Gastroesophageal sphincter (tissue), 4 donors: ENCODE results near the gene DYRK1A. TPM values are rescaled to one million over a fixed set of nuclear protein-coding genes. Genes with fewer than 3 reads are reported as not detected.

Experiments
- ATAC-seq: fragments of 150-250 bp; one replicate; pipeline ENCODE4 v1.9.1; 2016; ENCODE audit warnings: mild to moderate bottlenecking, moderate library complexity
- H3K27ac ChIP-seq, 4 donors: fragments of 200-600 bp; sonication (generic) in 3 of 4; 1 replicate in 3 of 4; 2 replicates in 1 of 4; pipeline ENCODE4 v1.5.1; 2016 to 2019
- H3K27me3 ChIP-seq: fragments of 200-600 bp; sonication (generic); one replicate; pipeline ENCODE4 v1.5.1; 2019
- H3K36me3 ChIP-seq, 2 donors: fragments of 200-600 bp; sonication (generic); one replicate each; pipeline ENCODE4 v1.5.1; 2019; ENCODE audit warnings: control low read depth in 1 of 2
- H3K4me1 ChIP-seq, 3 donors: fragments of 200-600 bp; sonication (generic); 1 replicate in 2 of 3; 2 replicates in 1 of 3; pipeline ENCODE4 v1.5.1; 2016 to 2019; ENCODE audit warnings: control low read depth in 2 of 3
- H3K4me3 ChIP-seq, 2 donors: fragments of 200-600 bp; sonication (generic); one replicate each; pipeline ENCODE4 v1.5.1; 2019; ENCODE audit warnings: mild to moderate bottlenecking in 1 of 2, moderate library complexity in 1 of 2
- H3K9me3 ChIP-seq, 3 donors: fragments of 200-600 bp; sonication (generic); one replicate each; pipeline ENCODE4 v1.5.1; 2017 to 2019; ENCODE audit warnings: control low read depth in 2 of 3
- EP300 ChIP-seq: sonication (generic); formaldehyde crosslinking; IDR thresholded peaks from one replicate; pipeline ENCODE4 v1.6.1; 2017; ENCODE audit warnings: antibody characterized with exemption, mild to moderate bottlenecking
- POLR2A ChIP-seq, 2 donors: fragments of 450-650 bp; IDR thresholded peaks; one replicate each; pipeline ENCODE4 v1.6.1; 2017; ENCODE audit warnings: antibody characterized with exemption in 2 of 2, mild to moderate bottlenecking in 2 of 2, moderate library complexity in 1 of 2
- POLR2AphosphoS5 ChIP-seq: sonication (generic); formaldehyde crosslinking; IDR thresholded peaks from one replicate; pipeline ENCODE4 v1.6.1; 2017; ENCODE audit warnings: antibody characterized with exemption
- WGBS, 2 donors: methylation state at CpG; one replicate each; pipeline ENCODE4 v1.1.5; 2018; ENCODE audit warnings: low coverage in 1 of 2; 5-methylcytosine and 5-hydroxymethylcytosine counted together
- total RNA-seq, 4 donors: library from RNA; depleted of rRNA; stranded (reverse); fragments of >200 nt; gene quantifications; one replicate each; pipeline ENCODE4 v1.1.0, GENCODE V29; 2016
- TF ChIP-seq, protein P1 (sequence below), 4 experiments: fragments of 200-600 bp in 2 of 4; fragments of 450-650 bp in 2 of 4; sonication (generic) in 1 of 4; IDR thresholded peaks; one replicate each; pipeline ENCODE4 v1.5.1; 2017 to 2019; ENCODE audit warnings: antibody characterized with exemption in 4 of 4, mild to moderate bottlenecking in 2 of 4, moderate library complexity in 2 of 4

The DYRK1A gene
- total RNA-seq, 4 donors from 2014 or later: 85.1 to 102 (median 94.0) TPM

DNA sequence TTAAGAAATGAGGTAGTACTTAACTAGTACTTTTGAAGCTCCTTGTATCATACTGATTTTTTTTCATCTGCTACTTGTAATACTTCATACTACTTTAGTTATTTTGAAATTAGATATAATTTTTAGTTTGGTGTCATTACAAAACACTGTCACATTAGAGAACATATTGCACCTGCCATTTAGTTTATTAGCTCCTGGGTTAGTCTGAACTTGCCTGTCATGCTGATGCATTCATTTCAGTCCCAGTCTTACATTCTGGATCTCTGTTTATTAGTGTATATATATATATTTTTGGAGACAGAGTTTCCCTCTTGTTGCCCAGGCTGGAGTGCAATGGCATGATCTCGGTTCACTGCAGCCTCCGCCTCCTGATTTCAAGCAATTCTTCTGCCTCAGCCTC is 50.3 kb downstream of the DYRK1A start:
- Histone ChIP-seq H3K27ac (no peak overlapping the region), H3K27me3 (no peaks in the 10 kb centered on the region), H3K36me3 (no peaks in the 10 kb centered on the region), H3K4me1 (peaks cover 12 to 97% (median 14%) of the 10 kb centered on the region in 3 donors), H3K4me3 (no peak overlapping the region), H3K9me3 (no peaks in the 10 kb centered on the region)
- TF ChIP-seq, protein P1, sequence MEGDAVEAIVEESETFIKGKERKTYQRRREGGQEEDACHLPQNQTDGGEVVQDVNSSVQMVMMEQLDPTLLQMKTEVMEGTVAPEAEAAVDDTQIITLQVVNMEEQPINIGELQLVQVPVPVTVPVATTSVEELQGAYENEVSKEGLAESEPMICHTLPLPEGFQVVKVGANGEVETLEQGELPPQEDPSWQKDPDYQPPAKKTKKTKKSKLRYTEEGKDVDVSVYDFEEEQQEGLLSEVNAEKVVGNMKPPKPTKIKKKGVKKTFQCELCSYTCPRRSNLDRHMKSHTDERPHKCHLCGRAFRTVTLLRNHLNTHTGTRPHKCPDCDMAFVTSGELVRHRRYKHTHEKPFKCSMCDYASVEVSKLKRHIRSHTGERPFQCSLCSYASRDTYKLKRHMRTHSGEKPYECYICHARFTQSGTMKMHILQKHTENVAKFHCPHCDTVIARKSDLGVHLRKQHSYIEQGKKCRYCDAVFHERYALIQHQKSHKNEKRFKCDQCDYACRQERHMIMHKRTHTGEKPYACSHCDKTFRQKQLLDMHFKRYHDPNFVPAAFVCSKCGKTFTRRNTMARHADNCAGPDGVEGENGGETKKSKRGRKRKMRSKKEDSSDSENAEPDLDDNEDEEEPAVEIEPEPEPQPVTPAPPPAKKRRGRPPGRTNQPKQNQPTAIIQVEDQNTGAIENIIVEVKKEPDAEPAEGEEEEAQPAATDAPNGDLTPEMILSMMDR (IDR thresholded peaks at IDR 0.05): no peak
- ATAC-seq: no peak
- 90% methylated on average over 2 of the region's 2 CpGs; no CpG with 5 or more reads in 1 of the 2 donors for WGBS, 2 donors

DNA sequence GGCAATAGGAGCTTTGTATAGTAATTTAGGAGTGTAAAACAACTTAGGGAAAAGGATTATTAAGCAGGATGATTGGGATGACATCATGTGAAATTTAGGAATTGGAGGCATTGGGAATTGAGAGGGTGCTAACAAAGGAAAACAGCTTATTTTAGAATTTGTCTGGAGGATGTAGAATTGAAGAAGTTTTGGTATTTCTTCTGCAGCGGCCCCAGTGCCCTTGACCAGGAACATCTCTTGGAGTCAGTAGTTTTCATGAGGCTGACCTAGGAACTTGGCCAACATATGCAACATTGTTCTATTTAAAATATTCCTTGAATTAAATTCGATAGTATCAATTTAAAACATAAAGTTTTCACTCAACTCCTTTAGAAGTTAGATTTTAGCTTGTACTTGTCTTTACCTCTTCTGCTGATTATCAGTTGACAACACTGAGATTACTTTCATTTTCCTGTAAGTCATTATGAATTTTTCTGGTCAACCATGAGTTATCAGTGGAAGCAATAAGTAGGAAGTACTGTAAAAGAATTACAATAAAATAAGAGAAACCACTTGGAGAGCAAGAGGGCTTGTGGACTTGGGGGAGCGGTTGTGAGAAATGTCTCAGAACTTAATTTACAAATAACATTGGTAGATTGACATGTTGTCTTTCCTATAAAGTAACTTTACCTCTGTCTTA is 52.8 kb downstream of the DYRK1A start:
- TF ChIP-seq POLR2AphosphoS5 (no peak), EP300 (no peak), POLR2A (IDR thresholded peaks at IDR 0.05) (no peak)
- TF ChIP-seq, protein P1 (IDR thresholded peaks at IDR 0.05): no peak
- H3K4me1 ChIP-seq: peaks cover 2 to 88% (median 5%) of the 10 kb centered on the region in 3 donors
- no peak overlapping the region for H3K4me3 ChIP-seq
- H3K27me3 ChIP-seq: no peaks in the 10 kb centered on the region
- H3K36me3 ChIP-seq: peaks cover 0 to 5% of the 10 kb centered on the region in 2 donors
- 90 to 97% methylated on average over 3 of the region's 3 CpGs for WGBS, 2 donors
- no peak for ATAC-seq
- no peak overlapping the region for H3K27ac ChIP-seq
- H3K9me3 ChIP-seq: no peaks in the 10 kb centered on the region

DNA sequence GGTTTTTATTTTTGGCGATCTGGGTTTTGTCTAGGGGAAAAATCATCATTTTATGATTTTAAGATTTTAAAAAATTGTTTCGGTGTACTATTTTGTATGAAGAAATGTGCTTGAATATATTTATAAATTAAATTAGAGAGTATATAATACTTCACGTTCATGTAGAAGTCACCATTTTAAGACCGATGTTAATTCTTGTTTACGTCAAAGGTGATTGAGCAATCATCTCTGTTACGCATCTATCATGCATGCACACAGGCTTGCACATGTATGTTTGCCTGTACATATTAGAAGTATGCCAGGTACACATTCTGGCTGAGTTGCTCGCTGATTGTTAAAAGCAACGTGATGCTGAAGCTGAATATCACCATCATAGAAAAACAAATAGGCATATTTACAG is 54.7 kb downstream of the DYRK1A start:
- H3K4me3 ChIP-seq: no peak overlapping the region
- no peak for TF ChIP-seq POLR2AphosphoS5
- TF ChIP-seq, protein P1 (IDR thresholded peaks at IDR 0.05): no peak
- TF ChIP-seq EP300: no peak
- TF ChIP-seq POLR2A (IDR thresholded peaks at IDR 0.05): no peak
- 87 to 90% methylated on average over 8 of the region's 8 CpGs for WGBS, 2 donors
- ATAC-seq: no peak
- no peak overlapping the region for H3K27ac ChIP-seq
- H3K27me3 ChIP-seq: no peaks in the 10 kb centered on the region
- H3K4me1 ChIP-seq: peaks cover 0 to 88% (median 2%) of the 10 kb centered on the region in 3 donors
- peaks cover 0 to 5% of the 10 kb centered on the region in 2 donors for H3K36me3 ChIP-seq
- no peaks in the 10 kb centered on the region for H3K9me3 ChIP-seq

DNA sequence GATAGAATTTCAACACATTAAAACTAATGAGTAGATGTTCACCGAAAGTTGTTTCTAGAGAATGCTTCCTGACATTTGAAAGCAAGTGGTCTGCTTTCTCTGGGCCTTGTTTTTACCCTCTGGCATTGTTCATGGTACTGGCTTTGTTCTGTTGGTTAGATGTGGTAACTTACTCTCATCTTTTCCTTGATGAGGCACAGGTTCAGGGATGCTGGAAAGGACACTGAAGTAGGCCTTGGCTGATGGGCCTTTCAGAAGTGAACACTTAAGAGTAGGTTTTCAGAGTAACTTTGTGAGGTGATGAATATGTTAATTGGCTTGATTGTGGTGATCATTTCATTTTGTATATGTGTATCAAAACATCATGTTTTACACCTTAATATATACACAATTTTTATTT is 55.8 kb downstream of the DYRK1A start:
- Histone ChIP-seq H3K27ac (no peak overlapping the region), H3K4me3 (no peak overlapping the region), H3K9me3 (no peaks in the 10 kb centered on the region), H3K36me3 (peaks cover 0 to 5% of the 10 kb centered on the region in 2 donors), H3K4me1 (peaks cover 0 to 77% (median 2%) of the 10 kb centered on the region in 3 donors), H3K27me3 (no peaks in the 10 kb centered on the region)
- no peak for TF ChIP-seq EP300
- TF ChIP-seq, protein P1 (IDR thresholded peaks at IDR 0.05): no peak
- TF ChIP-seq POLR2A (IDR thresholded peaks at IDR 0.05): no peak
- TF ChIP-seq POLR2AphosphoS5: no peak
- ATAC-seq: no peak
- WGBS, 2 donors: 86 to 89% methylated on average over 1 of the region's 1 CpG

DNA sequence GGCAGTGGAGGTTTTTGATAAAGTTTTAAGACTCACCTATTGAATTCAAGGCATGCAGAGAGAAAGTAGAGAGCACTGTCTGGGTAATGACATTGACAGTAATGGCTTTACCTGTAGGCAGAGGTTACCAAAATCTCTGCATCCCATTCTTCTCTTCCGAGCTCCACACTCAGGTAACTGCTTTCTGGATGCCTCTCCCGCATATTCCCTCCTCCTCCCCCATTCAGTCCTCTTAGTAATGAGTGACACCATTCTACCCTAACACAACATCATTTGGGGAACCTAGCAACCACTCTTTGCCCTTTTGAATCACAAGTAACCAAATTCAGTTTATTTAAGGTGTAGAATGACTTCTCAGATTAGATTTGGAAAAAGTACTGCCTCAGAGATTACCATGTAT is 56.5 kb downstream of the DYRK1A start:
- Histone ChIP-seq H3K9me3 (no peaks in the 10 kb centered on the region), H3K27ac (no peak overlapping the region), H3K4me1 (peaks cover 0 to 70% (median 2%) of the 10 kb centered on the region in 3 donors), H3K27me3 (no peaks in the 10 kb centered on the region), H3K36me3 (peaks cover 0 to 5% of the 10 kb centered on the region in 2 donors), H3K4me3 (no peak overlapping the region)
- 0 to 42% methylated on average over 1 to 2 of the region's 2 CpGs for WGBS, 2 donors
- no peak for ATAC-seq
- TF ChIP-seq EP300 (no peak), POLR2AphosphoS5 (no peak), POLR2A (IDR thresholded peaks at IDR 0.05) (no peak)
- TF ChIP-seq, protein P1 (IDR thresholded peaks at IDR 0.05): no peak
